SKM-1 treated with dmso at 0.1 percent for 144 hours (cell line): Measurements from ENCODE around the gene APOC3.
A peak's percentile ranks its signal among the peaks of the same experiment; 100 is the strongest.

Source experiments
- DNase-seq: peaks from one replicate; lab custom pipeline; 2025; ENCODE audit not compliant: unreplicated experiment; lab: John Stamatoyannopoulos, UW

APOC3 gene

DNA sequence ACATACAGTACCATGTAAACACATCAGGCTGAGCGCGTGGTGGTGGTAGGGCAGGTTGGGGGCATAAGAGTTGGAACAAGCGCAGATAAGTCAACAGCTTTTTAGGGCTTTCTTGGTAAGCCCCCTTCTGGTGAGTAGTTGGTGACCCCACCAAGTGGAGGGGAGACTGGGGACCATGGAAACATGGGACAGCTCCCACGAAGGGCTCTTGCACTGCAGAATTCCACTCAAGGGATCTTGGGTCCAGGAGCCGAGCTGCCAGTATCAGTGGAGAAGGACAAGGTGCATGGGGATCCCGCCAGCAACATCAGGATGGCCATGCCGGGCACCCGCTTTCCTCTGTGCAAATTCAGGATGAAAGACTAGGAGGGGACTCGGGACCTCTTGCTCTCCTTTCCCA lies 14.0 kb downstream of the APOC3 start:
- no peak for DNase-seq

DNA sequence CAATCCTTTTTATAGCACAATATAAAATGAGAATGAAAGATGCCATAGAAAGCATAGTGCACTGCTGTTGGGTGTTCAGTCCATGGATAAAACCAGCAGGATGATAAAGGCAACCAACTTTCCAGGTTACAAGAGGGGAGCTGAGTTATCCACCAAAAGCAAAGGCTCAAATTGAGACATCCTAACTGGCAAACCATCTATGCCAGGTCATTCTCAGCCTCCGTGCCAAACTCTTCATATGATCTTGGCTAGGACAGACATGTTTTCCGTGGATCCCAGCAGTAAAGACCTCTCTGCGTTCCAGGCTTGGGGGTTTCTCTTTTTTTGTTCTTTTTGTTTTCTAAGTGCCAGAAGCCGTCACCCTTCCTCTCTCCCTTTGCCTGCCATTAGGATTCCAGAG lies 15.0 kb downstream of the APOC3 start:
- no peak for DNase-seq

DNA sequence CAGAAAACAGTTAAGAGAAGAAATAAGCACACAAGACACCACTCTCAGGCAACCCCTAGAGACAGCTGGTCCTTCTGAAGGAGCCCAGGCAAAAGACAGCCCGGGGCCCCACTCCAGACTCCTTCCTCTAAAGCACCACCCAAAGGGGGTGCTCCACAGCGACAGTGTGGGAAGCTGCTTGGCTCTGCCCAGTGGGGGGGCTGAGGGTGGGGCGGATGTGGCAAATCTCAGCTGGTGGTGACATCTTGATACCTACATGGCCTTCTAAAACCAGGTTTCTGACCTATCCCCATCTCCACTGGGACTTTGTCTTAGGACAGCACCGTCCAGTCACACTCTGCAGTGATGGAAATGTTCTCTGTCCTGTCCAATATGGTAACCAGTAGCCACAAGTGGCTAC lies 17.9 kb downstream of the APOC3 start:
- no peak for DNase-seq

DNA sequence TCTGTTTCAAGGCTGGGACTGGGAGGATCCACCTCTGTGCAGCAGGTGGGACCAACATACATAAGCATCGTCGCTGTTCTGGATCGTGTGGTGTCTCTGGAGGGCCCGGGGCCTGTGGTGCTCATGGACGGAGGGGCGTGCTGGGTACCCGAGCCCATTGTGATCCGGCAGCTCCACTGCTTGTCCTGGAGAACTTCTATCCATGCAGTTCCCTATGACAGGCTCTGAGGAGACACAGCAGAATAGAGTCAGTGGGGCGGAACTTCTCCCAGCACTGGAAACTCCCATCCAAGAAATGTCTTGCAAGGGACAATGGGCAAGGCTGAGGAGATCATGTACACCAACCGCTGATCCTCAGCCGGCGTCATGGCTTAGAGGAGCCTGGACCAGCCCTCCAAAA lies 19.4 kb downstream of the APOC3 start:
- DNase-seq: no peak

DNA sequence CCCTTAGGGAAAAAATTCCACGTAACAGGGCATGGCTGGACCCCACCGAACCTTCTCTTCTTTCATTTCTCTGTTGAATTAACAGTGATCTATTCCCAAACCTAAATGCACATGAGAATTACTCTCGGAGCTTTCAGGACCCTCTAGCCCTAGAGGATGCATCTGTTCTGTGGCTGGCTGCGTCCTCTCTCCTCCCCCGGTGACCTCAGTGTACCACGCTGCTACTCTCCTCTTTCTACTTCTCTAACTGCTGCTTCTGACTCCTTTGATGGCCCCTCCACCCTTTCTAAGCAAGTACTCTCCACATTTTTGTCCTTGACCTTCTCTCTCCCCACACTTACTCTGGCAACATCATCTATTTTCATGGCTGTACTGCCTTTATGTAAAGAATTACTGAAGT lies 19.8 kb downstream of the APOC3 start:
- DNase-seq: no peak

DNA sequence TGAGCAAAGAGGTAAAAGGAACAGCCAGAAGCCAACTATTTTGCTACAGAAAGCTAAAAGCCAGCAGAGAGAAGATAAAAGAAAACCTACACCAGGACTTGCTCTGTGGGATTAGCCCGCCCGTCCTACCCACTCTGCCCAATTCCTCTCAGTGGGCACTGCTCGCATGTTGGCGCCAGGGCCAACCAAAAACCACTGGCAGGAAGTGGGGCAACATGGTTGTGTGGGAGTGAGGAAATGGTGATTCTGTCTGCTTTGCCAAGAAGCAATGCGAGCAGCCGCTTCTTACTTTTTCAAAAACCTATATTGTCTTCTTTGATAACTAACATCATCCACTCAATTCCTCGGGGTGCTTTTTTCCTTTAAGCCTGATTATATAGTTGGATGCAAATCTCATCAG lies 21.9 kb downstream of the APOC3 start:
- DNase-seq: peak; percentile 46

DNA sequence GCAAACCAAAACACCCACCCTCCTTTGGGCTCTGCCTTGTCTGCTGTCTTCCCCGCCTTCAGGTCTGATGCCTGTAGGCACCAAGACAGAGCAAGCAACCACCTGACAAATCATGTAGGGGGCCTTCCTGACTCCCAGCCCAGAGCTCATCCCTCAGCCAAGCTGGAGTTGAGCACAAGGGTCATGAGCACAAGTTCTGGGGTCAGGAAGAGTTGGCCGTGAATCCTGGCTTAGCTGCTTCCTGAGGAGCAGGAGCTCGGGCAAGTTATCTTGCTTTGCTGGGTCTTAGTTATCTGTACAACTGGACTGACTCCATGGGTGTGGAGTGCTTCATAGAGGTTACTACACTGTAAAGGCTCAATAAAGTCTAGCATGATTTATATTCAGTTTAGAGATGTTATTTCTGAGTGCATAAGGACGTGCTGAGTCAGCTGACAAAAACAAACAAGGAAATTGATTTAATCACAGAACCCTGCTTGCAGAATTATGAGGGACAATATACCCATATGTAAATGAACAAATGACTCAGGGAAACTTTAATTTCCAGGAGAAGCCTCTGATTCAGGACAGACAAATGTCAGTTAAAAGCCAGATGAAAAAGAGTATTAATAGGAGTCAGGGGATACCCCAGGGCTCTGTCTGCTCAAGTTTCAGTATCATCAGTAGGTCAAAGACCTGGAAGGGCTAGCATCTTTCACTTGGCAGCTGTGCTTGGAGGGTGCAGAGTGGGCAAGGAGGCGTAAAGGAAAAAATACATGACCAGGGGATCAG lies 22.7 kb downstream of the APOC3 start:
- no peak for DNase-seq

DNA sequence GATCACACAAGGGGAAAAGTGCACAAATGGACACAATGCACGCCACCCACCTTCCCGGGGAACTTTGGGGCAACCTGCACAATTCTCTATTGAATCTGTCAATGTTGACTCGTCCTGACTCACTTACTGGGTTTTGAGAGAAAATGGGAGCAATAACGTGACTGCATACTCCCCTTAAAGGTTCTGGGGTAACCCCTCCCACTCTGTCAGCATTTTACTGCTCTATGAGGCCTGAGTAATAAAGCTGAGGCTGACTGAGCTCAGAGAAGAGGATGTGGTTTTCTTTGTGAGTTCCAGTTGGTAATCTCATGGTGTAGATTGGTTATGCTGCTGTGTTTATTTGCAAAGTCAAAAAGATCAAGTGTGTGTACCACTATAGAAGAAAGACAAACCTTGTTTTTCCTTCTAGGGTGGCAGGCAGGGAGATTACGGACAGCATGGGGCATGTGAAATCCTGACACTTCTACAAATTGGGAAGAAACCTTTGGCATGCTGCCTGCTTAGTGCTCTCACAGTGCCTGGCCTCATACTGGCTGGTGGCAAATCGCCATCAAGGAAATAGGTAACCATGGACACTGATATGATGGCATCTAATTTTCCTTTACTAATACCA lies 23.9 kb downstream of the APOC3 start:
- DNase-seq: peak; percentile 87

DNA sequence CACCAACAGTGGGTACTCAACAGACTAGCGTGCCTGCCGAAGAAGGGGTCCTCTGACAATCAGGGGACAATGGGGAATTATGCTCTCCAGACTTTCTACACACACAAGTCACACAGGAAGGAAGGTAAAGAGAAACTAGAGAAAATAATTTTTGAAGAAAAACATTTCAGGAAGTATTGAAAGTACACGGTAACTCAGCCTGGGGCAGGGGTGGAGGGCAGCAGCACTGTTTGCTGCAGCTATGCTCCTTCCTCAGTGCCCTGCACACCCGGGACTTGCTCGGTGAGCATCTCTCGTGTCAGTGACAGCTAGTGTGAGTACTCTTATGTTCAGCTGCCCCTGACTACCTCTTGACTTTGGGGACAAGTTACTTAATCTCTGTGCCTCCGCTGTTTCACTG lies 25.7 kb downstream of the APOC3 start:
- DNase-seq: no peak

DNA sequence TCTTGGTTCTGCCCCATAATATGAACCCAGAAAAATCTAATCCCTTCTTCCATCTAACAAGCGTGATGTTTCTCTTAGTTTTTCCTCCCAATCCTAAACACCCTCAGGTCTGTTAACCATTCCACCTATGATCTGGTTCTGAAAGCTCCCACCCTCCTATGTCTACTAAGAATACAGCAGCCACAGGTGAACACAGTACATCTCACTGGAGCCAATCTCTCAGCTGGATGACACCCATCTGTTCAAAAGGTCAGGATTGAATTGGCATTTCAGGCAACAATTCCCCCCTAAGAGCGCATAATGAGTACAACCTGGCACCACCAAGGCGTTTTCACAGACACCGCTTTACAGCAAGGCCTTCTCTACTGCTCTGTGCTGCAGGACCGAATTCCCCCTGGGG lies 26.7 kb downstream of the APOC3 start:
- DNase-seq: no peak

DNA sequence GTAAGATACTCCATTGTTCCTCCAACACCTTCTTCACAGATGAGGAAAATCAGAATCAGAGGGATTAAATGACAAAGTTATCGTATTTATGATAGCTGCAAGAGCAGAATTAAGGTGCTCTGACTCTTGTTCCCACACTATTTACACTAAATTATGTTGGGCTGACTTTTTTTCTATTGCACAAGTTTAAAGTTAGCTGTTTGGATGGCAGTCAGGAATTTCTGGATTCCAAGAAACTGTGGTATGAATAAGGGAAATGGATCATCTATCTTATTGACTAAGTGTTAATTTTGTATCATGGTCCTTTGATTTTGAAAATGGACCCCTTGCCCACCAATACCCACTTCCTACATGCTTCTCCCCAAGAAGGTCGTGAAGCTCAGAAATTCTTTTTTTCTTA lies 27.6 kb downstream of the APOC3 start:
- DNase-seq: no peak

DNA sequence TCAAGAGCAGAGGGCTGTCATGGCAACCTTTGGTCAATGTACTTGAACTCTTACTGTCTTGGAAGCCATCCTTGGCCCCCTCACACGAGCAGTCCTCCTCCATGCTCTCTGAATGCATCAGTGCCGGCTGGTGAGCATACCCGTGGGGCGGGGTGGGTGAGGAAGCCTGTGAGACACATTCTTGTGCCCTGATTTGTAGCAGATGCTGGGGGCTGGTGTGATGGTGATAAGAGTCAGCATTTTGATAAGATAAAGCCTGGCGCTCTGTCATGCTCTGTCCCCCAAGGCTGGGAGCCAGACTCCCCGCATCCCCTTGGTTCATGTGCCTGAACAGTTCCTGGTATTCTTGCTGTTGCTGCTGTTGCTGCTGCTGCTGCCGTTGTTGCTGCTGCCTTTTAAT lies 28.2 kb downstream of the APOC3 start:
- DNase-seq: no peak

DNA sequence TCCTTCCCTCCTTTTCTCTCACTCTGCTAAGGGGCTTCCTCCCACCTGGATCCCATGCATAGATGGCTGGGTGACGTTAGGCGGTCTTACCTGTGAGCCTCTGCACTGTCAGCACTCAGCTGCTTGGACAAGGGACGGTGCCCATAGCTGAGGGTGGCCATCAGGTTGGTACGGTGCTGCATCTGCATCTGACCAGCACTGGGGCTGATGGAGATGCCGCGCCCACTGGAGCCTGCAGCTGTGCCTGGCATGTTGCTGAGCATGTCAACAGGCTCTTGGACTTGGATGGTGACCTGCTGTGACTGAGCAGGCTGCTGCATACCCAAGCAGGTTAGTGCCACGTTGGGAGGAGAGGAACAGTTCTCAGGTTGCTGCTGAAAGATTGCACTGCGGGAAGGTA lies 29.5 kb downstream of the APOC3 start:
- no peak for DNase-seq

DNA sequence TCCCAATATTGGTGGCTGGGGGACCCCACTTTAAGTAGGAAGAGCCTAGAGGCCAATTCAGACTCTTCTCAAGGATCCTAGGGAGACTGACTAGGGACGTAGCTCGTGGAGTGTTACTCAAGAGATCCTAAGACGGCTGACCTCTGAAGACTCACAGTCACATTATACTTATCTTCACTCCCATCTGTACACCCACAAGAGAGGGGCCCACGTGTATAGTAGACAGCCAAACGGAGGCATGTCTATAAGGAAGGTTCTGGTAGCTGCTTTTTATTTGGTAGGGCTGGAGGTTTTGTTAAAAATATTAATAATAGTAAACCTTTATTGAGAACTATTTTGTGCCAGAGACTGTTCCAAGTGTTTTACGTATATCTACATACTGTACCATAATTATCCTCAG lies 30.6 kb downstream of the APOC3 start:
- DNase-seq: no peak

DNA sequence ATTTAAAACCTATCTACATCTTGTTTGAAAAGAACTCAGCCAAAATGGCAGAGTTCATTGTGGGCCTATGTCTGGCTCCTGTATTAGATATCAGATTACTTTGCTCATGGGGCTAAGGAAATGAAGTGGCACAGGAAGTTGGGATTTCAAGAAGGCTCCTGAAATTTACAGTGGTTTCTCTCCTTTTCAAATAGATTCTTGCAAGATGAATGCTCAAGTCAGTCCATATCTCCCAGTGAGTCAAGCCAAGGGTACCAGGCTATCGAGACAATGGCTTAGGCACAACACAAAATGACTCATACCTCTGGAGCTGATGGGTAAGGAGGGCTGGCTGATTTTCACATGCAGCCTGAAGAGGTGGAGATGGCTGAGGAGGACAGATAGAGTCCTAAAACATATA lies 31.8 kb downstream of the APOC3 start:
- DNase-seq: no peak

DNA sequence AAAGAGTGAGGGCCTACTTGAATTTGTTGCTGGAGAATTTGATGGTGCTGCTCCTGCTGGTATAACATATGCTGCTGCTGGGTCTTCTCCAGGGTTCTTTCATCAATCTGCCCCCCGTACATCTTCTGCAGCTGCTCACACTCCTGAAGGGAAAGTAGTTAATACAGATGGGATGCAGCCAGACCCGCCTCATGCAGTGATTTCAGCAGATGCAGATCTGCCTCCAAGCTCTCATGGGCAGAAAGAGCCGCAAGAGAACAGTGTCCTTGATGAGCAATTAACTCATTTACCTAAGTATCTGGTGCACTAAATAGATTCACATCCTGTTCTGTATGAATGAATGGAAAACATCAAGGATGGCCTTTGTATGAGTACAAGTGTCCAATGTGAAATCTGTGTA lies 32.5 kb downstream of the APOC3 start:
- no peak for DNase-seq

DNA sequence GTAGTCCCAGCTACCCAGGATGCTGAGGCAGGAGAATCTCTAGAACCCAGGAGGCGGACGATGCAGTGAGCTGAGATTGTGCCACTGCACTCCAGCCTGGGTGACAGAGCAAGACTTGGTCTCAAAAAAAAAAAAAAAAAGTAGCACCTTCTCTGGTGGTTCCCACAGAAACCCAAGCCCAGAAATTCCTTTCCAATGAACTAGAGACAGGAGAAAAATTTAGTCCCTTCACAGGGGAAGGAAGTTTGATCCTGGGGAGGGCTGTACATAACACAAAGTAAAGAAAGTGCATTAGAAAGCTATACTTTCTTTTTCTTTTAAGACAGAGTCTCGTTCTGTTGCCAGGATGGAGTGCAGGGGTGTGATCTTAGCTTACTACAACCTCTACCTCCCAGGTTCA lies 33.2 kb downstream of the APOC3 start:
- DNase-seq: no peak

DNA sequence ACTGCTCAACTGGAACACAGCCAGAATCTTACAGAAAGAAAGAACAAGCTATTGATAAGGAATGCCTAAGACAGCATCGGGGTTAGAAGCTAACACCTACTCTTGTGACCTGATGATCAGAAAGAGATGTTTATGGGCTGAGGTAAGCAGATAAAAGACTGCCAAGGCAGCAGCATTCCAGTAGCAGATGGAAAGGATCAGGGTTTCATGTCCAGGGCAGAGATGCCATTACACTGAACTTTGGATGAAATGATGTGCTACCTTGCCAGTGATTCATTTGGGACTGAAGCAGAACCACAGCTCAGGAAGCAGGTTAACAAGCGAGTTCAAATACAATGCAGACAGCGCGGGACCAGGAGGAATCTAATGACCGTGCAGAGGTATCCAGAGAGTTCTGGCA lies 34.8 kb downstream of the APOC3 start:
- no peak for DNase-seq

DNA sequence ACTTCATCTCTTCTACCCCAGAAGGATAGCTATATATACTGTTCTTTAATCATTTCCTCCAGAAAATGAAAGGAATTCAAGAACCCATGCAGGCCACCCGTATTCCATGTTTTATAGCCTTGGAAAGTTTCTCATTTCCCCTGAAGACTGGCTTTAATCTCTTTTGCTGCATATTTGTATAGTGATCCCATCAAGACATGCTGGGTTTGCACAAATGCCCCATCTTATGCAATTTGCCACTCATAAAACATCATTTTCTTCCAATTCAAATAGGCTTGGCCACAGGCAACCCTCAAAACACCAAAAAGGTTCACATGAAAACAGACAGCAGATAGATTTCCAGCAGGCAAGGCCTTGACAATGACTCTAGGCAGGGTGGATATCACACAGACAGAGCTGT lies 36.0 kb downstream of the APOC3 start:
- DNase-seq: no peak

DNA sequence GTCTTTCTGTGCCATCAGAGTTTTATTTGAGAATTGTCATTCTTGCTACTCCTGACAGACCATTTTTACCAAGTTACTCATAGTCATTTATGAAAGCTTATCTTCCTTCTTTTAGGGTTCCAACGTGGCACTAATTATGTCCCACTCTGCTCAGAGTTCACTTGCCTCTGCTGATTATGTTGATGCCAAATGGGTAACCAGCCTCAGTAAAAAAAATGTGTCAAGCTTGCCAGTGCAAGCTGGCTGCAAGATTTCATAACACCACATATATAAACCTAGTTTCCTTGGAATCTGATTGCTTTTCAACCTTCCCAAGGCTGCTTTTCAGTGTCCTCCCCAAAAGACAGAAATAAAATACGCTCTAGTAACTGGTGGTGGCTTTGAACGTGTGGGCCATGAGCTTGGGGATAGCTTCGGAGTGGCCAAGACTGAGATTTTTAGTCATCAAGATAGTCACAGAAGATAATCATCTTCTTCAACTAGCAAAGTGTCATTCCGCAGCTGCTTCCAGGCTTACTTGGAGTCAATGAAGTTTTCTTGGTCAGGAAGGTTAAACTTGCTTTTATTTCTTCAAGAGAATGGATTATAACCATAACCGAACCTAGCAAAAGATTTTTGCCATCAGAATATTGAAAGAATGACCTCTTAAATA lies 37.2 kb downstream of the APOC3 start:
- no peak for DNase-seq

DNA sequence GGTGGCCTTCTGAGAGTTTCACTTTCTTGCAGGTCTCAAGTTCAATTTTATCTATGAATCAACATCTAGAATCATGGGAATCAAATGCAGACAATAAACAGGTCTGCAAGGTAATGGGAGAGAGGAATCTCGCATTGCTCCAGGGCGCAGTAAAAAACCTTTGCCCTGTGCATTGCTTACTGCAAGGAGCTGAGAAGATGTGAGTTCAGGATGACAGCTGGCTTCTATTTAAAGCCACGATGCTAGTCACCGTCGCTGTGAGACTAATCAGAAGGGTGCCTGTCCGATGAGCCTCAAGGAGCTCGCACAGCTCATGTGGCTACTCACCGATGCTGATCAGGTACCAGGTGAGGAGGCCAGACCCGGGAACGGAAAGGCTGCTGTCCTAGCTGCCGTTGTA lies 37.9 kb downstream of the APOC3 start:
- no peak for DNase-seq

DNA sequence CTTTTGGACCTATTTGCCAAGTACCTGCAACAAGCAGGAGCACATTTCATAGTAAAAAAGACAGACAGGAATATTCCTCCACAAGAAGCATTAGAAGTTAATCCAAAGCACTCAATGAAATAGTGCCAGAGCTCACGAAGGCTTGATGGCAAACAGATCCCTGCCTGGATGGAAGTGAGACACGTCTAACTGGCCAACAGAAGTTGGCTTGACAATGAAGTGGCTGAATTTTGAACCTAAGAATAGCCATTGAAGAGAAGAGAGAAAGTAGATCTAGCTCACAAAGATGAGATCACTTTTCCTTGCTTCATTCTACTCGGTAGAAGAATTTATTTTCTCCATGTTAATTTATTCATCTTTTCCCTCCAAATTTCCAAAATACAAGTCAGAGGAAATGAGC lies 38.4 kb downstream of the APOC3 start:
- DNase-seq: no peak

DNA sequence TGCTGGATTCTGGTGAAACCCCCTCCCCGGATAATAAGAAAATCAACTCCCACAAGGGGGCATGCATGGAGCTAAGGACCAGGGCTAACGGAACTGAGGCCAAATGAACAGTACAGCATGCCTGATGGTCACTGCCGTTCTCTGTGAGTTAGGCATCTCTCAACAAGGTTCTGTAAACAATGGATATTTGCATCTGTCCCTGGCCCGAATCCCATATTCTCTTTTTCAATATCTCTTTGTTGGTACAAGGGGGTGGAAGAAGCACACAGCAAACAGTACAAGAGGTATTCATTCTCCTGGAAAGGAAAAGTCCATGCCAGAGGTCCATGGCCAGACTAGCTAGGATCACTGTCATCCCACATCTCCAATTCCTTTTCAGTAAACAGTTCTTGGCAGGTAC lies 39.9 kb downstream of the APOC3 start:
- DNase-seq: no peak
